ENCODE data around the gene QRICH2.
"Not testable (repeated sequence)": the region's sequence is repeated elsewhere in the genome, so short reads cannot be mapped to it uniquely, and the experiment has no call there.

QRICH2 gene

DNA sequence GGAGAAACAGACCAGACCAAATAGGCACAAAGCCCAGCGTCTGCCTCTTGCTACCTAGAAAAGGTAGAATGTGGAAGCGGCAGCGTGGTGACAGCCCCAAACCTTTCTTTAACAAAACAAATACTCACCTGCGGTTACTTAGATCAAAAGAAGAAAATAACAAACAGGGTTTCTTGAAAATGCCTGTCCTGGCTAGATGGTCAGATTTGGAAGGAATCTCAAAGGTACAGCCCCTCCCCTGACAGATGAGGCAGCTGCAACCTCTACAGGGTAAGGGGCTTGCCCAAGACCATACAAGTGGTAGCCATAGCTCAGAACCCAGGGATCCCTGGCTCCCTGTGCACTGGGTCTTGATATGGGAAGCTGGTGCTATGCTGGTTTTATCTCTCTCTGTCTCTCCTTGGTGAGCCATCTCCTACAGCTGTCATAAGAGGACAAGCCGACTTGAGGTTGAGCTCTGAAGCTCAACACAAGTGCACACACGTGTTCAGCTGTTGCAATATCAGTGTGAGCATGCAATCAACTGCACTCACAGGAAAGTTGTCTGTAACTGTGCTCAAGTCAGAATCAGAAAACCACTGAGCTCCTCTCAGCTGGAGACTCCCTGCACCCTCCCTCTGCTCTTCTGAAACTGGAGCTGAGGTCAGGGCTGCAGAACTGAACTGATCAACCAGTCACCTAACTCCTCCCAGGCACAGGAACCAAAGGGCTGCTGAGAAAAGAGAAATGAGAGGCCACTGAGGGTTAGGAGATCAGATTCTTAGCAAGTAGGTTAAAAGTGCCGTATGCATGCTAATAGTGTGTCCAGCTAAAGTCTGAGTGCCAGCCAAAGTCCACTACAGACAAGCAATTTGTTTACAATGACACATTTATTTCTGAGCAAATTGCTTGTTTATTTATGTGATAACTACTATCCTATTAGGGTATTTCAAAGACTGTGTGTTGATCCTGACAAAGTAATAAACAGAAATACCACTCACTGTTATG is 61.7 kb downstream of the QRICH2 start:
- no peak for DNase-seq

DNA sequence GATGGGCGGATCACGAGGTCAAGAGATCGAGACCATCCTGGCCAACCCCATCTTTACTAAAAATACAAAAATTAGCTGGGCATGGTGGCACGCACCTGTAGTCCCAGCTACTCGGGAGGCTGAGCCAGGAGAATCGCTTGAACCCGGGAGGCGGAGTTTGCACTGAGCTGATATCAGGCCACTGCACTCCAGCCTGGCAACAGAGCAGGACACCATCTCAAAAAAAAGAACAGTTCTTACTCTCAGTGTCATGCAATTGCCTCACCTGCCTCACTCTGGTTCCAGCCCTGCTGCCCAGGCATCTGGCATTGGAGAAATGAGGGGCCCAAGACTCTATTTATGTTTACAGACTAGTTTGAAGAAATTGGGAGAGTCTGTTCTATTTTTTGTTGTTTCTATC is 63.4 kb downstream of the QRICH2 start:
- not testable (repeated sequence) for DNase-seq

DNA sequence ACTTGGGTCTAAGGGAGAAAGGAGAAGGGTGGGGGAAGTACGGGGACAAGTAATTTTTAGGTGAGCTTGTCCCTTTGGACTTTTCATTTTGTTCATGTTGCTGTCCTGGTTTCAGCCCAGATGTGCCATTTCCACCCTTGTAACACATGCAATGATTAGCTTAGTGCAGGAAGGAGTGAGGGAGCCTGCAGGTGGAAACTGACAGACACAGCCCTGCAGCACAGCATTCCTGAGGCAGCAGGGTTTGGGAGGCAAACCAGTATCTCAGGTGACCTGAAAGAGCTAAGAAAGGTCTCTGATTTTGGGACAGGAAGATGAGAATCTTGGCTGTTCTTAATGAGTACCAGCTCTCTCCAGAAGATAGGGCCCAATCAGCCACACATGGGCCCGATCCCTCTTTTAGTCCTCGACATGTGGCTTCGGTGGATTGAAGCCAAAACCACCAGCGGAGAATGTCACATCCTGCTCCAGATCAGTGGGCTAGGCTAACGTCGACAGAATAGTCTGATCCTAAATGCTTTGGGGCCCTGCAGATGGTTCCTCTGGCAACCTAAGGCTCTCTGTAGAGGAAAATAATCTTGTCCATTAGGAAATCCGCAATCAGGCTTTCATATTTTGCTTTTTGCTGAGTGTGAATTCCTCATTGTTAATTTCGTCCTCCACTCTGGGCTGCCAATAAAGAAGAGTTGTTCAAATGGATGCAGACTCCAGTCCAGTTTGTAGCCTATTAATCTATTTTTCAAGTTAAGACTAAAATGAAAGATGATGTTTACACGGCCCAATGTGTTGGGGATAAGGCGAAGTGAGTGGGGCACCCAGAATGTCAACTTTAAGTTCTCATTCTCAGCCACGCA is 64.0 kb downstream of the QRICH2 start:
- no peak for DNase-seq

DNA sequence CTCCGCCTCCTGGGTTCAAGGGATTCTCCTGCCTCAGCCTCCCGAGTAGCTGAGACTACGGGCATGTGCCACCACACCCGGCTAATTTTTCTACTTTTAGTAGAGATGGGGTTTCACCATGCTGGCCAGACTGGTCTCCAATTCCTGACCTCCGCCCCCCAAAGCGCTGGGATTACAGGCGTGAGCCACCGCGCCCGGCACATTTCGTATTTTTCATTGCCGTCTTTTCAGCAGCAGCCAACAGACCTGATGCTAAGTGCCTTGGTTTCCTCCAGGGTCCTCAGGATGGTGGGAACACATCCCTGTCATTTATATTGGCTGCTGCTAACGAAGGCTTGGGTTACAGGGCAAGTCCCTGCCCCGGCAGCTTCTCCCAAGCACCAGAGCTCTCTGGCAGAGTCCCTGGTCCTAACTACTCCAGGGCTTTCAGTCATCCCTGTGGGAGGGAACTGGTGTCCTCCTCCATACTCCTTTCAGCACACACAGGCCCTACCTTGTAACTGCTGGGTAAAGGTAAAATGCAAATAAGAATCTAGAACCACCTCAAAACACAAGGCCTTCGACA is 66.3 kb downstream of the QRICH2 start:
- no peak for DNase-seq

DNA sequence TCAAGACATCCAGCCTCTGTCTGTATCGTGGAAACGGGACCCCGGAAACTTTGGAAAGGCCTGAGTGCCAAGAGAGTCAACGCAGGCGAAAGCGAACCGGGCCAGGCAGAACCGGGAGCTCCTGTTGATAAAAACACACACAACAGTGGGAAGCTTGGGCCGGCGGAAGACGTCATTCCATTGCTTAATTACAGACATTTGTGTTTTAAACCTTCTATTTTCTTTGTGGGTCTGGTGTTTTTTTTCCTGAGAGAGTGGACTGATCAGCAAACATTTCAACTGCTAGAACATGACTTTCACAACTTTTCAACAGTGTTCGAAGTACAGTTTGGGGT is 66.9 kb downstream of the QRICH2 start:
- no peak for DNase-seq

DNA sequence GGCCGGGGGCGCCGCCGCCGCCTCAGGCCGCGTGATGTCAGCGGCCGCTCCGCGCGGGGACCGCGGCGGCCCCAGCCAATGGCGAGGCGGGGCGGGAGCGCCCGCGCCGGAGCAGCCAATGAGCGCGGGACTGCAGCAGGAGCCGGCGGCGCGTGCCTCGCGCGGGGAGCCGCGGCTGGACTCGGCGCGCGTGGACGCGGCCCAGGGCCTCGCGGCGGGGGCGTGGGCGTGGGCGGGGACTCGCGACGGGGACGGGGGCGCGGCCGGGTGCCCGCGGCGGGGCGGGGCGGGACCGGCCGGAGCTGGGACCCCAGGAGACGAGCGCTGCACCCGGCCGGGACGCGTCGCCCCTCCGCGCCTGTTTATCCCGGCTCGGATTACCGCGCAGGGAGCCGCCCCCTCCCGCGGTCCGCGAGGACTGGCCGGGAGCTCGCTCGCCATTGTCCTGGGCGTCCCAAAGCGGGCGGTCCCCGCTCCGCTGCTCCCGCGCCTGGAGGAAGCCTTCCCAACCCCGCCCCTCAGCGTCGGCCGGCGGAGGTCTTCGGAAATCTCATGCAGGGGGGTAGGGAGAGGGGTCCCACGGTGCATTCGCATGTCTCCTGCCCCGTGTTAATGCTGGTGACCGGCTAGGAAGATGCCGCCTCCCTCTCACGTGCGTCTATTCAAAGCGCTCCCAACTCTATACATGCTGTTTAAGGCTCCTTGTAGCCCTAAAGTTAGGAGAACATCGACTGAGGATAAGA is 67.4 kb downstream of the QRICH2 start, which contains the start of gene RNF157:
RNF157 (minus strand) TSS at position 33 of the 743 bp plus-strand sequence. CDS start 253 bp downstream, outside the sequence.
- peak in 2 of 4 experiments; percentile 41 to 59 for DNase-seq

DNA sequence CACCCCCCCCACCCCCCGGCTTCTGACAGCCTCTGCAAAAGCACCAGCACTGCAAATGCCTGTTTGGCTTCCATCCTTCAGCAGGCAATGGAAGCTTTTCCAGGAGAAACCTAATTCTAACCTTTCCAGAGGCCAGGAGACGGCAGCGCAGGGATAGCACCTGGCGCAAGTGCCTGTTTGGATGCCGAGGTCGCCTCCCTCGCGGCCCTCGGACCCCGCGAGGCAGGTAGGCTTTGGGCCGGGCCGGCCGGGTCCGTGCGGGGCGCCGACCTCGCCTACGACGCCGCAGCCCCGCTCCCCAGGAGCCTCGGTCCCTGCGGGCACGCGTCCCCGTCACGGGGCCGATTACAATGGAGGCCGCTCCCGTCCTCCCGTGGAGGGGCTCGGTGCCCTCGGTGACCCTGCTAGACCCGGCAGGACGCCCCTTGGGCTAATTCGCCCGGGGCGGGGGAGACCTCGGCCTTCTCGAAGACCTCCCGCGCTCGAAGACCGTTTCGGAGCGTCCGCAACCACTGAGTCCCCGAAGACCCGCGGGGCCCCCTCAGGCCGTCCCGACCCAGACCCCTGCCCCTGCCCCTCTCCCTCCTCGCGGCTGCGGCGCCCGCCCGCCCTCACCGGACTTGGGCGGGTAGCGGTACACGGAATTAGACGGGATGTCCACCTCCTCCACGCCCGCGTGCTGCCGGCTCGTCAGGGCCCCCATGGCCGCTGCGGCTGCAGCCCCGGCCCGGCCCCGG is 68.4 kb downstream of the QRICH2 start:
- DNase-seq, result no peak

DNA sequence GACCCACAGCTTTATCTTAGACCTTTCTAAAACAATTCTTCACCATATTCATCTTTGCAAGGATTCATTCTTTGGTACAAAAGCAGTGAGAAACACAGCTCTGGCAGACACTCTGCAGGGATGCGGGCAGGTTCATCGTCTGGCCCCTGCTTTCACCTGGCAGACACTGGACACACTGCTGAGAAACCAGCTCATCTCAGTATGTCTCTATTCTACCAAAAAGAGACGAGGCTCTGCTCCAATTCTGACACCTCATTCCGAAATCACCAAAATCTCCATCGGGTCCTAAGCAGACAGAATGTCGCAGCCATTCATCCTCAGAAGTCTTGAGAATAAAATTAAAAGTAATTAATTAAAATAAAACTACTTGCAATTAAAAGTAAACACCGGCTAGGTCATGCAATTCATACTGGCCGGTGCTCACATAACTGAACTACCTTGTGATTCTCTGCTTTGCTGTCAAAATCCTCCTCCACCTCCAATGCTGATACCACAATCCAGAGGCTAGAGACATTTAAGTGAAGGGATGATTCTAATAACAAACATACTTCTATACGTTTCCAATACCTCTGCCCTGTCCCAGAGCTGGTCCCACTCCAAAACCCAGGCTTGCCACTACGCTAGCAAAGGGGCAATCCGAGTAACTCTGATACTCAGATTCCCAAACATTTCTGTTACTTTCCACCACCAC is 69.1 kb downstream of the QRICH2 start:
- no peak for DNase-seq

DNA sequence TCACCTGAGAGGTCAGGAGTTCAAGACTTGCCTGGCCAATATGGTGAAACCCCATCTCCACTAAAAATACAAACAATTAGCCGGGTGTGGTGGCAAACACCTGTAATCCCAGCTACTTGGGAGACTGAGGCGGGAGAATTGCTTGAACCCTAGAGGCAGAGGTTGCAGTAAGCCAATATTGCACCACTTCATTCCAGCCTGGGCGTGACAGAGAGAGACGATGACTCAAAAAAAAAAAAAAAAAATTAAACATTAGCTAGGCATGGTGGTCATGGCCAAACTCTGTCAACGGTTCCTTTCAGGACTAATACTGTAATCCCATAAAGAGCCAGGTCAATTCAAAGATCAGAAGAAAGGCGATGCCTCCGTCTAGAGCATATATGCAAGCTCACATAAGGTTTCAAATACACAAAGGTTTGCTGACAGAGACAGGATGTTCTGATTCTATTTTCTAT is 70.2 kb downstream of the QRICH2 start:
- DNase-seq, result no peak

DNA sequence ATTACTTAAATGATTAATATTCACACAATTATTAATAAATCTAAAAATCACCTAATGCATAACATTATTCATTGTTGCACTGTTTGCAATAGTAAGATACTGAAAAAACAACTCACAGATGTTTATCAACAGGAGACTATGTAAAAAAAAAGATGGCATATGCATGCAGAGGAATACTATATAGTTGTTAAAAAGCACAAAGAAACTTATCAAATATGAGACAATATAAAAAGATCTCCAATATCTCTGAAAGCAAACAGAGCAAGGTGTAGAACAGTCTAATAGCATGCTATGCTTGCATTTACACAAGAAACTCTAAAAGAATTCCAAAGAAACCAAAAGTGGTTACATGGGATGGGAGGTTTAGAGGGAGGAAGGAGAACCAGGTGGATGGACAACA is 71.5 kb downstream of the QRICH2 start:
- DNase-seq, result no peak

DNA sequence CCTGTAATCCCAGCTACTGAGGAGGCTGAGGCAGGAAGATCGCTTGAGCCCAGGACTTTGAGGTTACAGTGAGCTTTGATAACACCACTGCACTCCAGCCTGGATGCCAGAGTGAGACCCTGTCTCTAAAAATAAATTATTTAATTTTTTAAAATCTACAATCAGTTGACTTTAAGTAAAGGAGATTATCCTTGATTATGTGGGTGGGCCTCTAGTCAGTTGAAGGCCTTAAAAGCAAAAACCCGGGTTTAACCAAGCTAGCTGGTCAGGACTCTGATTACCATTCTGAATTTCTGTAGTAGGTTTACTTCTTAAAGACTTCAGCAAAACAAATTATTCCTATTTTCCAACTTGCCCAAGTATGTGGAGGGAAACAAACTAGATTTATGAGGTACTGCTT is 72.2 kb downstream of the QRICH2 start:
- DNase-seq, result no peak

DNA sequence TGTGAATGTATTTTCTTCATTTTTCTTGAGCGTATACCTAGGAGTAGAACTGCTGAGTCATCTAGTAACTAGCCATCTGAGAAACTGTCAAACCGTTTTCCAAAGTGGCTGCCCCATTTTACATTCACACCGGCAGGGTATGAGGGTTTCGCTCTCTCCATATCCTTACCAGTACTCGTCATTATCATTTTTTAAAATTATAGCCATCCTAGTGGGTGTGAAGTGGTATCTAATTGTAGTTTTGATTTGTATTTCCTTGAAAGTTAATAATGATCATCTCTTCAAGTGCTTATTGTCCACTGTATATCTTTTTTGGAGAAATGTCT is 73.8 kb downstream of the QRICH2 start:
- no peak for DNase-seq

DNA sequence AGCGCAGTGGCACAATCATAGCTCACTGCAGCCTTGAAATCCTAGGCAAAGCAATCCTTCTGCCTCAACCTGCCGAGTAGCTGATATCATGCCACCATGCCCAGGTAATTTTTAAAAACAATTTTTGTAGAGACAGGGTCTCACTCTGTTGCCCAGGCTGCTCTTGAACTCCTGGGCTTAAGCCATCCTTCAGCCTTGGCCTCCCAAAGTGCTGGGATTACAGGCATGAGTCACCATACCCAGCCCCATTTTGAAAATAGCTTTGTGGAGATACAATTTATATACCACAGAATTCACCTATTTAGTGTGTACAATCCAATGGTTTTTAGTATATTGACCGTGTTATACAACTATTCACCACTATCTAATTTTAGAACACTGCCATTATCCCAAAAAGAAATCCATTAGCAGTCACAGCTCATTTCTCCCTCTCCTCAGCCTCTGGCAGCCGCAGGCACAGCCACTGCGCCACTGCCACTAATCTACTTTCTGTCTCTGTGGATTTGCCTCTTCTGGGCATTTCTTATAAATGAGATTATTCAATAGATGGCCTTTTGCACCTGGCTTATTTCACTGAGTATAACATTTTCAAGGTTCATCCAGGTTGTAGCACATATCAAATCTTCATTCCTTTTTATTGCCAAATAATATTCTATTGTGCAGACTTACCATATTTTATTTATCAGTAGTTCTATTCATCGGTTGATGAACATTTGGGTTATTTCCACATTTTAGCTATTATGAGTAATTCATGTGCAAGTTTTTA is 74.3 kb downstream of the QRICH2 start:
- DNase-seq, result no peak

DNA sequence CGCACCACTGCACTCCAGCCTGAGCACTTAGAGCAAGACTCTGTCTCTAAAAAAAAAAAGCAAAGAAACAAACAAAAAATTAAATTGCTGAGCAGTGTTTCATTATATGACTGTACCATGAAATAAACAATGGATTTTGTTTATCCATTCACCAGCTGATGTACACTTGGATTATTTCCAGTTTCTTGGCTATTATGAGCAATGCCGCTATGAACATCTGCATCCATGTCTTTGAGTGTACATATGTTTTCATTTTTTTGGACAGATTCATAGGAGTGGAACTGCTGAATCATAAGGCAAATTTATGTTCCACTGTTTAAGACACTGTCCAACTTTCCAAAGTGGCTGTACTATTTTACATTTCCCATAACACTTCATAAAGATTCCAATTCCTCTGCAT is 75.7 kb downstream of the QRICH2 start:
- DNase-seq, result no peak

DNA sequence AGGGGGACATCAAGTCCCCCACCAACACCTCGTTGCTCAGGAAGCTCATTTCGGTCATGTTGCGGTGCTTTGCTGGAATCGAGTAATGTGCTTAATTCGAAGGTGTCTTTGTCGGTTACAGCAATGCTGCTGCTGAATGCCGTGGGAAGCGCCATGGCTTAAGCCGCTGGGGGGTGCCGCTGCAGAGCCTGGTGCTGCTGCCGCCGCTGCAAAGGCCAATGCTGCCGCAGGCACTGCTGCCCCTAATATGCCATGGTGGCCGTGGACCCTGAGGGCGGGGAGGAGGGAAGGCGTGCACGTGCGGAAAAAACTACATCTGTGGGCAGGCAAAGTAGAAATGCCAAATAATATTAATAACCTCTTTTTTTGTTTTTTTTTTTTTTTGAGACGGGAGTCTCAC is 81.3 kb downstream of the QRICH2 start:
- DNase-seq, result not testable (repeated sequence)

DNA sequence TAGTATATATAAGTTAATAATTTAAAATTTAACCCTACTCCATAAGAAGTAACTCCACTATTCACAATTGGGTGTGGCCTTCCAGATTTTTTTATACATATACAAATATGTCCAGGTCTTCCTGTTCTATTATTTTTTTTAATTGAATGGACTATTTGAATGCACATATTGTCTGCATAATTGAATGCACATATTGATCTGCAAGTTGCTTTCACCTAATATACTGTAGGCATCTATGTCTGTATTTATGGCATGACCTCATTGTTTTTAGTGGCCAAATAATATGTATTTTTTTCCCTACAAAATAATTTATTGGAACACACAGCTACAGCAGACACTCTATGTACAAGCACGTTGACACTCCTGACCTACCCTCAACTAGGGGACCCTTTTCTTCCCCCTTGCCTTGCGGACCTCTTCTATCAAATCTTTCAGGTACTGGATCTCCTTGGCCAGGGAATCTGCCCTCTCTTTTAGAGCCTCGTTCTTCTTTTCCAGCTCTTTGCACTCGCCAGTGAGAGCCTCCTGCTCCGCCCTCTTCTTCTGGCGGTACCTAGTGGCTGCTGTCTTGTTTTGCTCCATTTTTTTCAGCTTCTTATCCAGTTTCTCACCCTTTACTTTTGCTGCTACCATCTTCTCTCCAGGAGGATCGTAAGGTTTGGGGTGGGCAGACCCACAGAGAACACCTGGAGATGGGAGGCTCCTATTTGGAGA is 82.5 kb downstream of the QRICH2 start:
- DNase-seq, result not testable (repeated sequence)
